Fibroblast of mammary gland (primary cell): Measurements from ENCODE around the gene QSOX1.

ENCODE experiments used
- DNase-seq: peaks from one replicate; pipeline ENCODE4 v3.0.0-alpha.2; 2010; ENCODE audit warnings: low read depth
- H3K4me3 ChIP-seq: 2 replicates; pipeline ENCODE4 v1.5.1; 2011; ENCODE audit warnings: low read depth, mild to moderate bottlenecking, low read length, moderate library complexity; ENCODE audit not compliant: control insufficient read depth
- TF ChIP-seq, protein P1 (sequence below): conservative IDR thresholded peaks from 2 replicates; pipeline ENCODE4 v1.5.1; 2011; ENCODE audit warnings: low read depth, low read length, inconsistent platforms; ENCODE audit not compliant: control insufficient read depth, insufficient read depth

QSOX1 gene, protein sequence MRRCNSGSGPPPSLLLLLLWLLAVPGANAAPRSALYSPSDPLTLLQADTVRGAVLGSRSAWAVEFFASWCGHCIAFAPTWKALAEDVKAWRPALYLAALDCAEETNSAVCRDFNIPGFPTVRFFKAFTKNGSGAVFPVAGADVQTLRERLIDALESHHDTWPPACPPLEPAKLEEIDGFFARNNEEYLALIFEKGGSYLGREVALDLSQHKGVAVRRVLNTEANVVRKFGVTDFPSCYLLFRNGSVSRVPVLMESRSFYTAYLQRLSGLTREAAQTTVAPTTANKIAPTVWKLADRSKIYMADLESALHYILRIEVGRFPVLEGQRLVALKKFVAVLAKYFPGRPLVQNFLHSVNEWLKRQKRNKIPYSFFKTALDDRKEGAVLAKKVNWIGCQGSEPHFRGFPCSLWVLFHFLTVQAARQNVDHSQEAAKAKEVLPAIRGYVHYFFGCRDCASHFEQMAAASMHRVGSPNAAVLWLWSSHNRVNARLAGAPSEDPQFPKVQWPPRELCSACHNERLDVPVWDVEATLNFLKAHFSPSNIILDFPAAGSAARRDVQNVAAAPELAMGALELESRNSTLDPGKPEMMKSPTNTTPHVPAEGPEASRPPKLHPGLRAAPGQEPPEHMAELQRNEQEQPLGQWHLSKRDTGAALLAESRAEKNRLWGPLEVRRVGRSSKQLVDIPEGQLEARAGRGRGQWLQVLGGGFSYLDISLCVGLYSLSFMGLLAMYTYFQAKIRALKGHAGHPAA

DNA sequence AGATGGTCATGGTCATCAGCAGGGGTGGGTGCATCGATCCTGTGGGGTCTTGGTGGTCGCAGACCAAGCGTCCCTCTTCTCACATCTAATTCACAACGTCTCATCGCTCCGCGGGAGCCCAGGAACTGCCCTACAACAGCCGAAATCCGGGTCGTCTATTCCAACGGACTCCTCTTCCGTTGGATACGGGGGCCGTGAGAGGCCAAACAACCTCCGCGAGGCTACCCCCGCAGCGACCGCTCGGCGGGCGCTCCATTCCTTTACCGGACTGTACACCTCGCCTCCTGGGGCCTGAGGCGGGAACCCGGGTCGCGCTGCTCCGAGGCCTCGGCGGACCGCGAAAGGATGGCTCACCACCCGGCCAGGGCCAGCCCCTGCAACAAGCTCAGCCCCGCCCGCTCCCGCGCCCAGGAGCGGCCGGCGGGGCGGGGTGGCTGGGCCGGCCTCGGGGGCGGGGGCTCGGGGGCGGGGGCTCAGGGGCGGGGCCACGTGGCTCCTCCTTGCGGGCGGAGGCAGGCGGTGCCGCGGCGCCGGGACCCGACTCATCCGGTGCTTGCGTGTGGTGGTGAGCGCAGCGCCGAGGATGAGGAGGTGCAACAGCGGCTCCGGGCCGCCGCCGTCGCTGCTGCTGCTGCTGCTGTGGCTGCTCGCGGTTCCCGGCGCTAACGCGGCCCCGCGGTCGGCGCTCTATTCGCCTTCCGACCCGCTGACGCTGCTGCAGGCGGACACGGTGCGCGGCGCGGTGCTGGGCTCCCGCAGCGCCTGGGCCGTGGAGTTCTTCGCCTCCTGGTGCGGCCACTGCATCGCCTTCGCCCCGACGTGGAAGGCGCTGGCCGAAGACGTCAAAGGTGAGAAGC is at the start of gene QSOX1:
TSS of gene QSOX1 (plus strand) at position 545 of the 857 bp plus-strand sequence. CDS start at position 584, 39 bp downstream.
- H3K4me3 ChIP-seq: peak within 1 kb of the TSS; percentile 86
- peak; percentile 78 for DNase-seq
- TF ChIP-seq, protein P1, sequence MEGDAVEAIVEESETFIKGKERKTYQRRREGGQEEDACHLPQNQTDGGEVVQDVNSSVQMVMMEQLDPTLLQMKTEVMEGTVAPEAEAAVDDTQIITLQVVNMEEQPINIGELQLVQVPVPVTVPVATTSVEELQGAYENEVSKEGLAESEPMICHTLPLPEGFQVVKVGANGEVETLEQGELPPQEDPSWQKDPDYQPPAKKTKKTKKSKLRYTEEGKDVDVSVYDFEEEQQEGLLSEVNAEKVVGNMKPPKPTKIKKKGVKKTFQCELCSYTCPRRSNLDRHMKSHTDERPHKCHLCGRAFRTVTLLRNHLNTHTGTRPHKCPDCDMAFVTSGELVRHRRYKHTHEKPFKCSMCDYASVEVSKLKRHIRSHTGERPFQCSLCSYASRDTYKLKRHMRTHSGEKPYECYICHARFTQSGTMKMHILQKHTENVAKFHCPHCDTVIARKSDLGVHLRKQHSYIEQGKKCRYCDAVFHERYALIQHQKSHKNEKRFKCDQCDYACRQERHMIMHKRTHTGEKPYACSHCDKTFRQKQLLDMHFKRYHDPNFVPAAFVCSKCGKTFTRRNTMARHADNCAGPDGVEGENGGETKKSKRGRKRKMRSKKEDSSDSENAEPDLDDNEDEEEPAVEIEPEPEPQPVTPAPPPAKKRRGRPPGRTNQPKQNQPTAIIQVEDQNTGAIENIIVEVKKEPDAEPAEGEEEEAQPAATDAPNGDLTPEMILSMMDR: no peak

DNA sequence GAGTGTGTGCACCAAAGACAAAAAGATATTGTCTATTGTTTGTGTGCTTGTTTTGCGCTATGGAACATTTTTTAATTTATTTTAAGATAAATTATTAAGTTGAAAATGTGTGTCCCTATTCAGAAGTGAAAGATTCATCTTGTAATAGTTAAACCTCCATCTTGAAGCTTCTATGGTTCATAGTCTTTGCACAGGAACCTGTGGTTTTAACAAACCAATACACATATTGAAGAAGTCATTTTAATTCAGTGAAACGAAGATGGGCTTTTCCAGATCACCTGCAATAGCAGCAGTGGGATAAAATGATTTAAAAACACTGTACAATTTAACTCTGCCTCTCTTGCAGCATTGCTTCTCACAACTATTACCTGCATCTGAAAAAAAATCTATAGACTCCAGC is 42.6 kb upstream of the QSOX1 start:
- H3K4me3 ChIP-seq: no peak overlapping the region
- DNase-seq: no peak
- TF ChIP-seq, protein P1: no peak

DNA sequence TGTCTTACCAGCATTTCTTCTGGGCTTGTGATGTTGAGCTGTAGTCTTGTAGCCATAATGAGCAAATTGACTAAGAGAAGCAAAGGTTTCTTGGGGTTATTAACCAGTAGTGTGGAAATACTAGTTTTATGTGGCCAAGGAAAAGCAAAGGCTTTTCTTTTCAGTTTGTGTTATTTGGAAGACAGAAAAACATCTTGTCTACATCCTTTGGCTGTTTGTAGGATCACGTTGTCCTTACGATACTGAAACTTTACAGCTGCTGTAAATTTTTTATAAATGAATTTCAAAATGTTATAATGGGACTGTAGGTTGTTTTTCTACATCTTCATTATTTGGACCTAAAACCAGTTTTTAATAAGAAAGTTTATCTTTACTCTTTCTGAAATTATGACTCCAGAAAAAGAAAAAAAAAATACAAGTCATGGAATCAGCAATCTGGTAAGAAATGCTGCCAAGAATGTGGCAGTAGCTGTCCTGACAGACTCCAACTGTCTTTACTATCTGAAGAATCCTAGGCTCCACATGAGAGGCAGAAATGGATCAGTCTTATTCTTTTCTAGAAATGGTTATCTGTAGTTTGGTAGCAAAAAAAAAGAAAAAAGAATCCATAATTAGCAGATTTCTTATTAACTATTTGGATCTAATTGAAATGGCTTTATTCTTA is 41.6 kb upstream of the QSOX1 start:
- TF ChIP-seq, protein P1: no peak
- no peak overlapping the region for H3K4me3 ChIP-seq
- DNase-seq: no peak

DNA sequence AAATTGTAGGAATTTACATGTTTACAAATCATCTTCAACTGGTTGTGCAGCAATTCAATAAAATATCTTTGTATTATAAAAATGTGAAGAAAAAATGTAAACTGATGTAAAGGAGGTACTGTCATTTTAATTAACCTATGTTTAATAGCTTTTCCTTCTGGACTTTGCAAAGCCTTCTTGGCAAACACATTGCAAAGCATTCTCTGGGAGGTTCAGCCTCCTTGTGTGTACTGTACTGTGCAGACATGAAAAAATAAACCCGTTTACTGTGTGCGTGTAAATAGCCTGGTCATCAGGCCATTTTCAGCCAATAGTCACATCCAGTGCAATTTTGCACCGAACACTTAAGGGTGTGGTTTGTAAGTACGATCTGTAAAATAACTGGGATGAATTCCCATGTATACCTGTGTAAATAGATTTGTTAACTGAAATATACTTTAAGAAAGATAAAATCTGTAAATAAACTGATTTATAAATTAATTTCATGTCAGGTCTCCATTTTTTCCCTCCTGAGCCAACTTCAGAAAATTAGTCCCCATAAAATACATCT is 40.2 kb upstream of the QSOX1 start:
- DNase-seq: no peak
- no peak overlapping the region for H3K4me3 ChIP-seq
- TF ChIP-seq, protein P1: no peak

DNA sequence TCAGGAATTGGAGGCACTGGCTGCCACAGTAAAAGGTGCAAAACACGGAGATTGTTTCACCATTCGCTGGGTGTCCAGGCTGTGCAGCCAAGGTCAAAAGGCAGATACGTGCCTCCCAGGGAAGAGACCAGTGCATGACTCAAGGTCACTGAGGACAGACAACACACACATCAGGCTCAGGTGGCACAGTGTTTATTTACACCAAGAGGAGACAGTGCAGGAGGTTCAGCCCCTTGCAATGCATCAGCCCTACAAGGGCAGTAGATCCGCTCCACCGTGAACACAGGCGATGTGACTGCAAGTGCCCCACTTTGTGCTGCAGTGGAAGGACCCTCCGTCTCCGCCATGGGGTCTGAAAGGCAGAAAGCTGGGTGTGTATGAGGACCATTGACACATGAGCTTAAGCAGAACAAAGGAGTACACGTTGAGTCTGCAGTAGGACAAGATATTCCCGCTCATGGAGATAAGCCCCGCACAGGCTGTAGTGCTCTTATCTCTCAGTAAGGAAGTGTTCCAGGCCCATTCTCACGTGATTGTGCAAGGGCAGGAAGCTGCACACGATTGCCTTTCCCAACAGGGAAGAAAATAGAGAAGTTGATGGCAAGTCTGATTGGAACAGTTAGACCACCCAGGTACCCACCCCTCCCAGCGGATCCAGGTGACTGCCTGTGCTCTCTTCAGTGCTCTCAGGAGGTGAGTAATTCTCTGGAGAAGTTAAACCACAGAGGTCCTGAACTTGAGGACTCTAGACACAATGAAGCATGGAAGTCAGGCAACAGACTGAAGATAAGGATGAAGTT is 37.5 kb upstream of the QSOX1 start:
- TF ChIP-seq, protein P1: no peak
- DNase-seq: no peak
- no peak overlapping the region for H3K4me3 ChIP-seq
